Measurements from ENCODE around the gene PITPNM3.

PITPNM3 gene

DNA sequence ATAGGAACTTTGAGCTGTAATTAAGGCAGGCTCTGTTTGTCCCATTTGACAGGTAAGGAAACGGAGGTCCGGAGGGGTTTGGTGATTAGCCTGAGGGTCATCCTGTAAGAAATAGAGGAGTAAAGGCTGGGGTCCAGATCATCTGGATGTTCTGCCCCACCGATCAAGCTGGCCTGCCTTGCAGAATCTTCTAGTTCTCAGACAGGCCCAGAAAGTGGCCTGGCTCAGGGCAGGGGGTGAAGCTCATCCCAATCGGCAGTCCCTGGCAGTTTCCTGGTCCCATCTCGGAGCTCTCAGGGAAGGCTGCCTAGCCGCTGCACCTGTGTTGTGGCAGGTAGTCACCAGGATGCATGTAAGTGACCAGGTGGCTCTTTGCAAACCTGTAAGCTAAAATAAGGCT, 107.9 kb downstream of the PITPNM3 start:
- FAIRE-seq, result no peak
- DNase-seq (ENCODE audit: insufficient read length, low spot score), result no peak
- TF ChIP-seq, protein P1, sequence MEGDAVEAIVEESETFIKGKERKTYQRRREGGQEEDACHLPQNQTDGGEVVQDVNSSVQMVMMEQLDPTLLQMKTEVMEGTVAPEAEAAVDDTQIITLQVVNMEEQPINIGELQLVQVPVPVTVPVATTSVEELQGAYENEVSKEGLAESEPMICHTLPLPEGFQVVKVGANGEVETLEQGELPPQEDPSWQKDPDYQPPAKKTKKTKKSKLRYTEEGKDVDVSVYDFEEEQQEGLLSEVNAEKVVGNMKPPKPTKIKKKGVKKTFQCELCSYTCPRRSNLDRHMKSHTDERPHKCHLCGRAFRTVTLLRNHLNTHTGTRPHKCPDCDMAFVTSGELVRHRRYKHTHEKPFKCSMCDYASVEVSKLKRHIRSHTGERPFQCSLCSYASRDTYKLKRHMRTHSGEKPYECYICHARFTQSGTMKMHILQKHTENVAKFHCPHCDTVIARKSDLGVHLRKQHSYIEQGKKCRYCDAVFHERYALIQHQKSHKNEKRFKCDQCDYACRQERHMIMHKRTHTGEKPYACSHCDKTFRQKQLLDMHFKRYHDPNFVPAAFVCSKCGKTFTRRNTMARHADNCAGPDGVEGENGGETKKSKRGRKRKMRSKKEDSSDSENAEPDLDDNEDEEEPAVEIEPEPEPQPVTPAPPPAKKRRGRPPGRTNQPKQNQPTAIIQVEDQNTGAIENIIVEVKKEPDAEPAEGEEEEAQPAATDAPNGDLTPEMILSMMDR (IDR thresholded peaks at IDR 0.05; ENCODE audit: insufficient read depth, missing control alignments), result no peak

DNA sequence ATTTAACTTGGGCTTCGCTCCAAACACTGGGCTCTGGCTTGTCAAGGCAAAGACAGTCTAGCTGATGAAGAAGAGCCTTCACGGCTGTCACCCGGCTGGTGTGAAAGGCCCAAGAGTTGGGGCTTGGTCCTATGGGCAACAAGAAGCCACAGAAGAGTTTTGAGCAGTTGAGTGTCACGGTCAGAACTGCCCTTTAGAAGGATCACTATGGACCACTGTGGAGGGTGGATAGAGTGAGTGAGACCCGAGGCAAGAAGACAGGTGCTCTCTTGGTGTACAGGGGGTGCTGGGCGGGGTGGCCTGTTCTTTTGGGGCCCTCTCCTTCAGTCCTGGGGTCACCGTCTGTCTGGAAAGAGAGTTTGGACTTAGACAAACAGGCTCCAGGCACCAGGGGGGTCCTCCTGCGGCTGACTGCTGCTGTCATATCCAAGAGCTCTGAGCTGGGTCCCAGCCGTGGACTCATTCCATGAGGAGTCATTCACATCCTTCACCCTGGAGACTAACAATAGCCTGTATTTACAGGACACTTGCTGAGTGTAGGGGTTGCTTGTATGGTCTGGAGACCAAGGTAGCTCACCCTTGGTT, 109.7 kb downstream of the PITPNM3 start:
- no peak for FAIRE-seq
- no peak for DNase-seq (ENCODE audit: insufficient read length, low spot score)
- TF ChIP-seq, protein P1 (IDR thresholded peaks at IDR 0.05; ENCODE audit: insufficient read depth, missing control alignments), result no peak

GRCh38 chr17:6444571-6445335, 111.6 kb downstream of the PITPNM3 start:
- FAIRE-seq, result no peak
- no peak for DNase-seq (ENCODE audit: insufficient read length, low spot score)
- TF ChIP-seq, protein P1 (IDR thresholded peaks at IDR 0.05; ENCODE audit: insufficient read depth, missing control alignments), result no peak

DNA sequence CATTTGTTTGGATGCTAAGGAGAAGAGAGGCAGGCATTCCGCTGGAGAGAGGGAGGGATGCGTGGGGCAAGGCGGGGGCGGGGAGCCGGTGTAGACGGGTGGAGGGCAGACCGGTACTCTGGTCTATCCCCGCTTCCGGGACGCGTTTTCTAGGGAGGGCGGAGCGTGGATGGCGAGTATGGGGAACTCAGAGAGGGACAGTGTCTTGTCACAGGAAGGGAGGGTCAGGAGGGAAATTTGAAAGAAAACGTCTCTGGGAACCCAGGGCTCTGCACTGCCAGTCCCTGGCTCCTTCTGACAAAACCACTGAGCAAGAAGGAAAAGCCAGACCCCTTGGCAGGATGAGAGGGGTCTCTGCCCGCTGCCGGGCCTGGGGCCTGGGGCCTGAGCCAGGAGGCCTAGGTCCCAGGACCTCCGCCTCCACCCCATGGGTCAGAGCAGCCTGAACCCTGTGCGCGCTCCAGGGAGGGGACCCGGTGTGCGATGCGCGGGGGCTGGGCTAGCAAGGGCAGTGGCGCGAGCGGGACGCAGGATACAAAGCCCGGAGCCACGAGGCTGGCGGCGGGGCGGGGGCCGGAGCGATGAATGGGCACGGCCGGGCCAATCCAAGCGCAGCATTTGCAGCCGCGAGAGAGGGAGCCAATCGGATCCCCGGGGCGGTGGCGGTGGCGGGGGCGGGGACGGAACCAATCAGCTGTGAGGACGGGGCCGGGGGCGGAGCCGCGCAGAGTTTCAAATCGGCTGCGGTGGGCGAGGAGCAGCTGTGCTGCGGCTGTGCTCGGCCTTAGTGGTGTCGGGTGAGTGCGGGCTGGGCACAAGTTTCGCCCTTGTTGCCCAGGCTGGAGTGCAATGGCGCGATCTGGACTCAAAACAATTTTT, 112.4 kb downstream of the PITPNM3 start, which contains the start of gene PIMREG:
Gene PIMREG (plus strand): TSS at position 764 of the 879 bp plus-strand sequence. CDS start 656 bp downstream, outside the sequence.
- TF ChIP-seq, protein P1 (IDR thresholded peaks at IDR 0.05; ENCODE audit: insufficient read depth, missing control alignments), result no peak
- DNase-seq (ENCODE audit: insufficient read length, low spot score) (peak; percentile 96), FAIRE-seq (no peak)

DNA sequence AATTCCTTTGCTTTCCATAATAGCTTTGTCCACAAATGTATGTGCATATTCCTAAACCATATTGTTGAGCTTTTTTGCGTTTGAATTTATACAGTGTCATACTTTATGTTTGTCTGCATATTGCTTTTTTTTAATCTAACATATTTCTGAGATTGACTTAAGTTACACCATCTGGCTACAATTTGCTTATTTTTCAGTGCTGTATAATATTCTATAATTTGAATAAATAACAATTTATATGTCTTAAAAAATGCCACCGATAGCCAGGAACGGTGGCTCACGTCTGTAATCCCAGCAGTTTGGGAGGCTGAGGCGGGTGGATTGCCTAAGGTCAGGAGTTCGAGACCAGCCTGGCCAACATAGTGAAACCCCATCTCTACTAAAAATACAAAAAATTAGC, 113.6 kb downstream of the PITPNM3 start:
- FAIRE-seq (no peak), DNase-seq (ENCODE audit: insufficient read length, low spot score) (no peak)
- TF ChIP-seq, protein P1 (IDR thresholded peaks at IDR 0.05; ENCODE audit: insufficient read depth, missing control alignments), result no peak

- FAIRE-seq, result no peak
- TF ChIP-seq, protein P1 (IDR thresholded peaks at IDR 0.05; ENCODE audit: insufficient read depth, missing control alignments), result no peak
- DNase-seq (ENCODE audit: insufficient read length, low spot score), result no peak
These were observed 116.4 kb downstream of the PITPNM3 start for GRCh38 chr17:6439951-6440350.

Data from D721Med (cell line).